Vagina (tissue), 2 donors: ENCODE measurements around the gene TERT. TPM values are rescaled to one million over a fixed set of nuclear protein-coding genes. Genes with fewer than 3 reads are reported as not detected.

Experiments
- DNase-seq, 2 donors: peaks; one replicate each; pipeline ENCODE4 v3.0.0-alpha.2; 2017; ENCODE audit errors: extremely low spot score in 2 of 2
- H3K27ac ChIP-seq: fragments of 200-600 bp; sonication (generic); one replicate; pipeline ENCODE4 v1.5.1; 2019
- H3K27me3 ChIP-seq: fragments of 200-600 bp; sonication (generic); one replicate; pipeline ENCODE4 v1.5.1; 2019
- H3K36me3 ChIP-seq, 2 donors: fragments of 200-600 bp; sonication (generic); one replicate each; pipeline ENCODE4 v1.5.1; 2017 to 2019
- H3K4me1 ChIP-seq: fragments of 200-600 bp; sonication (generic); one replicate; pipeline ENCODE4 v1.5.1; 2019
- H3K4me3 ChIP-seq, 2 donors: fragments of 200-600 bp; sonication (generic); 1 replicate in 1 of 2; 2 replicates in 1 of 2; pipeline ENCODE4 v1.5.1; 2016 to 2019
- H3K9me3 ChIP-seq: fragments of 200-600 bp; sonication (generic); one replicate; pipeline ENCODE4 v1.5.1; 2019
- CTCF ChIP-seq, 3 experiments: fragments of 450-650 bp in 2 of 3; fragments of 200-600 bp in 1 of 3; sonication (generic) in 1 of 3; IDR thresholded peaks; one replicate each; pipeline ENCODE4 v1.5.1; 2017 to 2019; ENCODE audit warnings: antibody characterized with exemption in 3 of 3, mild to moderate bottlenecking in 2 of 3, moderate library complexity in 2 of 3
- POLR2A ChIP-seq, 2 donors: fragments of 450-650 bp; IDR thresholded peaks; one replicate each; pipeline ENCODE4 v1.6.1; 2017; ENCODE audit warnings: antibody characterized with exemption in 2 of 2, mild to moderate bottlenecking in 2 of 2, moderate library complexity in 2 of 2
- POLR2AphosphoS5 ChIP-seq, 2 donors: sonication (generic); formaldehyde crosslinking; IDR thresholded peaks; one replicate each; pipeline ENCODE4 v1.9.0; 2017; ENCODE audit warnings: antibody characterized with exemption in 2 of 2, mild to moderate bottlenecking in 2 of 2, low read depth in 1 of 2; ENCODE audit not compliant: insufficient read depth in 1 of 2
- intact Hi-C: fragments of 100-400 bp; cut with DNase I; formaldehyde crosslinking; loops from one replicate; pipeline ENCODE4 v1.15.1; 2023
- total RNA-seq: library from RNA; depleted of rRNA; stranded (reverse); fragments of >200 nt; gene quantifications from one replicate; pipeline ENCODE4 v1.2.3, GENCODE V29; 2016

TERT gene
- total RNA-seq, 1 donor from 2014 or later = not detected

DNA sequence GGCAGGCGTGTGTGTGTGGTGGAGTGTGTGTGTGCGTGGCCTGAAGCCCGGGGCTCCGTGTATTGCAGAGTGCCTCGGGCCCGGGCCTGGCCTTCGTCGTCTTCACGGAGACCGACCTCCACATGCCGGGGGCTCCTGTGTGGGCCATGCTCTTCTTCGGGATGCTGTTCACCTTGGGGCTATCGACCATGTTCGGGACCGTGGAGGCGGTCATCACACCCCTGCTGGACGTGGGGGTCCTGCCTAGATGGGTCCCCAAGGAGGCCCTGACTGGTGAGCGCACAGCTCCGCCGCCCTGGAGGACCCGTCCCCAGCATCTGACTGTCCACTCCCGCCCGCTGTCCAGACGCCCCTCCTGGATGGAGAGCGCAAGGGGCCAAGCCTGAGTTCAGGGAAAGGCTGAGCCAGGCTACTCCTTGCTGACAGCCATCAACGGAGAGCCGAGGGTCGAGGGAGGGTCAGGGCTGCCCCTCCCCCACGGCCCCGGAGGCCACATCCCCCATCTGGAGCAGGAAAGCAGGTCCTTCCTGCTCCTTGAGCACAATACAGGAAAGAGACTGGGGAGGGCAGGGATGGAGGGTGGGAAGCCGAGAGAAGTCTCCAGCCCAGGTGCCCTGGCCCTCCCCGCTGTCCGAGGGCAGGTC, 51.3 kb downstream of the TERT start:
- DNase-seq = no peak
- TF ChIP-seq POLR2AphosphoS5 (IDR thresholded peaks at IDR 0.05; ENCODE audit: insufficient read depth in 1 of 2, low read depth in 1 of 2) (no peak), POLR2A (IDR thresholded peaks at IDR 0.05) (no peak), CTCF (IDR thresholded peaks at IDR 0.05) (no peak)
- Histone ChIP-seq H3K36me3 (no peaks in the 10 kb centered on the region), H3K27me3 (no peaks in the 10 kb centered on the region), H3K27ac (no peak overlapping the region), H3K9me3 (no peaks in the 10 kb centered on the region), H3K4me1 (no peaks in the 10 kb centered on the region), H3K4me3 (no peak overlapping the region)
- intact Hi-C loops = no loop called here

DNA sequence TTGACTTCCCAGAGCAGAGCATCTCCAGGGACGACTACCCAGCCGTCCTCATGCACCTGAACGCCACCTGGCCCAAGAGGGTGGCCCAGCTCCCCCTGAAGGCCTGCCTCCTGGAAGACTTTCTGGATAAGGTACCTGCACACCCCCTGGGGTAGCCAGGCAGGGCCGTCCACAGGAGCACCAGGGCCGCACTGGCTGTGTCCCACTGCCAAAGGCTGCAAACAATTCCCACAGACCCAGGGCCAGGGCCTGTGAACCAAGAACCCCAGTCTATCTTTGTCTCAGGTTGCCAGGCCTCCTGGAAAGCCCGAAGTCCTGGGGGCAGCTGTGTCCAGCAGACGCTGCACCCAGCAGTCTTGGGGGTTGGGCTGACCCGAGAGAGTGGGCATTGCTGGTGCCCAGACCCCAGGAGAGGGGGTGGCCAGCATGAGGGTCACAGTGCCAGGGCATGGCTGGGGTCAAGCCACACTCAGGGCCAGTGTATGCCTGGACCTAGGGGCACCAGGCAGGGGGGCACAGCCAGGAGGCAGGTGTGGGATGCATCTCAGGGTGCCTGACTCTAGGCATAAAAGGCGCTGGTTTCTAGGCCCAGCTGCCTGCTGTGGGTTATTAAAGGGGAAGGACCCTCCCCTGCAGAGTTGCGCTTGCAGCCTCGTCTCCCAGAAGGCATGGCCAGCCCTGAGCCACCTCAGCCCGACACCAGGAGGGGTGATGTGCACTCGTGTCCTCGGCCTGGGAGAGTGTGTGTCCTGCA, 52.0 kb downstream of the TERT start:
- intact Hi-C loops = no loop called here
- Histone ChIP-seq H3K36me3 (no peaks in the 10 kb centered on the region), H3K4me1 (no peaks in the 10 kb centered on the region), H3K27ac (no peak overlapping the region), H3K27me3 (no peaks in the 10 kb centered on the region), H3K9me3 (no peaks in the 10 kb centered on the region), H3K4me3 (no peak overlapping the region)
- TF ChIP-seq CTCF (IDR thresholded peaks at IDR 0.05) (no peak), POLR2A (IDR thresholded peaks at IDR 0.05) (no peak), POLR2AphosphoS5 (IDR thresholded peaks at IDR 0.05; ENCODE audit: insufficient read depth in 1 of 2, low read depth in 1 of 2) (no peak)
- DNase-seq = no peak

DNA sequence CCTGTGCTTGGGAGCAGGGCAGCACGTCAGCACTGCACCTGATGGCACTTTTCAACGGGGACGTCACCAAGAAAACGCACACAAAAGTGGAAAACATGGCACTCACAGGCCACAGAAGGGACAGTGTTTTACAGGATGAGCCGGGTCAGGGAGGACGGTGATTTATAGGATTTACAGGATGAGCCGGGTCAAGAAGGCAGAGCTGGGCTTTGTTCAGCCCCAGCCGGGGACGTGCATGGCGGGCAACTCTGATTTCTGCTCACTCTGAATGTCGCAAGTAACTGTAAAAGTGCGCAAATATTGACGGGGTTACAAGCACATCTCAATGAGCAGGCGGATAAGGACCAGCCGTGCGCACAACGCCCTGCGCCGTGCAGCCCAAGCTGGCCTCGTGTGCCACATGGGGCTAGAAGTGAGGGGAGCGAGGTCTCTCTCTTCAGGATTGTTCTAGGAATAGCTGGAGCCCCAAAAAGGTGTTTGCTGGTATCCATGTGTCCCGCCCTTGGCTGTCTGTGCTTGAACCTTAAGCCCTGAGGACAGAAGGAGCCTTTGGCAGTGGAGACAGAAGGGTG, 53.3 kb downstream of the TERT start:
- TF ChIP-seq CTCF (IDR thresholded peaks at IDR 0.05) (no peak), POLR2A (IDR thresholded peaks at IDR 0.05) (no peak), POLR2AphosphoS5 (IDR thresholded peaks at IDR 0.05; ENCODE audit: insufficient read depth in 1 of 2, low read depth in 1 of 2) (no peak)
- intact Hi-C loops = no loop called here
- no peak overlapping the region for H3K4me3 ChIP-seq

GRCh38 chr5:1240496-1241260, 54.2 kb downstream of the TERT start:
- intact Hi-C loops = no loop called here
- no peak for DNase-seq
- Histone ChIP-seq H3K36me3 (no peaks in the 10 kb centered on the region), H3K9me3 (no peaks in the 10 kb centered on the region), H3K27ac (no peak overlapping the region), H3K4me3 (no peak overlapping the region), H3K4me1 (no peaks in the 10 kb centered on the region), H3K27me3 (no peaks in the 10 kb centered on the region)
- TF ChIP-seq CTCF (IDR thresholded peaks at IDR 0.05) = no peak
- TF ChIP-seq POLR2A (IDR thresholded peaks at IDR 0.05) = no peak
- TF ChIP-seq POLR2AphosphoS5 (IDR thresholded peaks at IDR 0.05; ENCODE audit: insufficient read depth in 1 of 2, low read depth in 1 of 2) = no peak

More for the DNA sequence above, 53.3 kb downstream of the TERT start:
- Histone ChIP-seq H3K36me3 (no peaks in the 10 kb centered on the region), H3K27ac (no peak overlapping the region), H3K27me3 (no peaks in the 10 kb centered on the region), H3K4me1 (no peaks in the 10 kb centered on the region), H3K9me3 (no peaks in the 10 kb centered on the region)
- DNase-seq = no peak
